Measurements from ENCODE around the gene DNAH5. TPM values are rescaled to one million over a fixed set of nuclear protein-coding genes. Genes with fewer than 3 reads are reported as not detected.

Gene DNAH5
- total RNA-seq, 1 donor: 1.3 TPM

GRCh38 chr5:13941468-13941867, 3.0 kb downstream of the DNAH5 start:
- TF ChIP-seq, protein P1, sequence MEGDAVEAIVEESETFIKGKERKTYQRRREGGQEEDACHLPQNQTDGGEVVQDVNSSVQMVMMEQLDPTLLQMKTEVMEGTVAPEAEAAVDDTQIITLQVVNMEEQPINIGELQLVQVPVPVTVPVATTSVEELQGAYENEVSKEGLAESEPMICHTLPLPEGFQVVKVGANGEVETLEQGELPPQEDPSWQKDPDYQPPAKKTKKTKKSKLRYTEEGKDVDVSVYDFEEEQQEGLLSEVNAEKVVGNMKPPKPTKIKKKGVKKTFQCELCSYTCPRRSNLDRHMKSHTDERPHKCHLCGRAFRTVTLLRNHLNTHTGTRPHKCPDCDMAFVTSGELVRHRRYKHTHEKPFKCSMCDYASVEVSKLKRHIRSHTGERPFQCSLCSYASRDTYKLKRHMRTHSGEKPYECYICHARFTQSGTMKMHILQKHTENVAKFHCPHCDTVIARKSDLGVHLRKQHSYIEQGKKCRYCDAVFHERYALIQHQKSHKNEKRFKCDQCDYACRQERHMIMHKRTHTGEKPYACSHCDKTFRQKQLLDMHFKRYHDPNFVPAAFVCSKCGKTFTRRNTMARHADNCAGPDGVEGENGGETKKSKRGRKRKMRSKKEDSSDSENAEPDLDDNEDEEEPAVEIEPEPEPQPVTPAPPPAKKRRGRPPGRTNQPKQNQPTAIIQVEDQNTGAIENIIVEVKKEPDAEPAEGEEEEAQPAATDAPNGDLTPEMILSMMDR (IDR thresholded peaks at IDR 0.05; ENCODE audit: insufficient read depth, low read depth, low read length): no peak
- DNase-seq (ENCODE audit: low read depth): no peak
- H3K4me3 ChIP-seq (ENCODE audit: low read depth, low read length): no peak overlapping the region

- no peak for DNase-seq (ENCODE audit: low read depth)
- TF ChIP-seq, protein P1 (IDR thresholded peaks at IDR 0.05; ENCODE audit: insufficient read depth, low read depth, low read length): no peak
- H3K4me3 ChIP-seq (ENCODE audit: low read depth, low read length): no peak overlapping the region
Measured at GRCh38 chr5:13939638-13940037, 4.8 kb downstream of the DNAH5 start.

GRCh38 chr5:13934921-13935320, 9.6 kb downstream of the DNAH5 start:
- no peak for DNase-seq (ENCODE audit: low read depth)
- no peak overlapping the region for H3K4me3 ChIP-seq (ENCODE audit: low read depth, low read length)
- TF ChIP-seq, protein P1 (IDR thresholded peaks at IDR 0.05; ENCODE audit: insufficient read depth, low read depth, low read length): no peak

GRCh38 chr5:13934125-13934524, 10.4 kb downstream of the DNAH5 start:
- H3K4me3 ChIP-seq (ENCODE audit: low read depth, low read length): no peak overlapping the region
- TF ChIP-seq, protein P1 (IDR thresholded peaks at IDR 0.05; ENCODE audit: insufficient read depth, low read depth, low read length): no peak
- no peak for DNase-seq (ENCODE audit: low read depth)

- H3K4me3 ChIP-seq (ENCODE audit: low read depth, low read length): no peak overlapping the region
- TF ChIP-seq, protein P1 (IDR thresholded peaks at IDR 0.05; ENCODE audit: insufficient read depth, low read depth, low read length): no peak
- no peak for DNase-seq (ENCODE audit: low read depth)
Measured at GRCh38 chr5:13932561-13932960, 11.9 kb downstream of the DNAH5 start.

GRCh38 chr5:13932011-13932410, 12.5 kb downstream of the DNAH5 start:
- TF ChIP-seq, protein P1 (IDR thresholded peaks at IDR 0.05; ENCODE audit: insufficient read depth, low read depth, low read length): no peak

DNA sequence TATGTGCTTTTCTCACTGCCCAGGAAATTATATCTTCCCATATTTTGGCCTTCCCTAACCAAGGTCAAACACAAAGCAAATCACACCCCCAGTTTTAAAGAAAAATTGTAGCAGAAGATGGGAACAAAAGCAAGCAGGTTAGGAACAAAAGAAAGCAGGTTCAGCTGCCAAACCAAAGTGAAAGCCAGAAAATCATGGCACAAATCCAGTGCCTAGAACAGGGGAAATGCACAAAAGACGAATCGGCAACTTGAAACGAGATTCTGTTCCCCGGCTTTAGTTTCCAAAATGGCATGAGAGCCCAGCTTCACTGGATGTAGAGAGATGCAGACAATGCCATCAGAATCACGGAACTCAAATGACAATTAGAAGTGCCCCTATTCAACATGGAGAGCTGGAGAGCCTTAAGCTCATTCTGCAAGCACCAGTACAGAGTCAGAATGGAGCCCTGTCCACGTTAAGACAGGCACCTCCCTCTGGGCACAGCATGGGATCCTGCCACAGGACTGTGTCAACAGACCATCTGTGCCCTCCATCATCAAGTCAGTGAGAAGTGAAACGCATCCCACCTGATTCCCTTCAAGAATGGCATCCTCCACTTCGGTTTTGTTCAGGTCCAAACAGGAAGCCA, 13.8 kb downstream of the DNAH5 start:
- DNase-seq (ENCODE audit: low read depth): no peak
- TF ChIP-seq, protein P1 (IDR thresholded peaks at IDR 0.05; ENCODE audit: insufficient read depth, low read depth, low read length): no peak

More at GRCh38 chr5:13932011-13932410, 12.5 kb downstream of the DNAH5 start:
- H3K4me3 ChIP-seq (ENCODE audit: low read depth, low read length): no peak overlapping the region
- DNase-seq (ENCODE audit: low read depth): no peak

More for the DNA sequence above, 13.8 kb downstream of the DNAH5 start:
- no peak overlapping the region for H3K4me3 ChIP-seq (ENCODE audit: low read depth, low read length)
